Mesothelial cell of epicardium (in vitro differentiated cells): ENCODE results near the gene OR8B3. TPM values are rescaled to one million over a fixed set of nuclear protein-coding genes. Genes with fewer than 3 reads are reported as not detected.

Experiments
- DNase-seq, 2 experiments: peaks; one replicate each; pipeline ENCODE4 v3.0.0; 2021; ENCODE audit warnings: low spot score in 2 of 2; ENCODE audit not compliant: unreplicated experiment in 2 of 2
- H3K27ac Mint-ChIP-seq: 2 replicates; pipeline ENCODE4 v1.8.0; 2021; ENCODE audit warnings: mixed read lengths
- H3K27me3 Mint-ChIP-seq: 2 replicates; pipeline ENCODE4 v1.8.0; 2021; ENCODE audit warnings: low read depth, mixed read lengths
- H3K36me3 Mint-ChIP-seq: 2 replicates; pipeline ENCODE4 v1.8.0; 2021; ENCODE audit warnings: mixed read lengths
- H3K4me1 Mint-ChIP-seq: 2 replicates; pipeline ENCODE4 v1.8.0; 2021; ENCODE audit warnings: mixed read lengths
- H3K4me3 Mint-ChIP-seq: 2 replicates; pipeline ENCODE4 v1.8.0; 2021; ENCODE audit warnings: mild to moderate bottlenecking, moderate library complexity, mixed read lengths
- H3K9me3 Mint-ChIP-seq: 2 replicates; pipeline ENCODE4 v1.8.0; 2021; ENCODE audit warnings: mixed read lengths
- total RNA-seq: library from RNA; stranded (reverse); gene quantifications from 3 replicates; pipeline ENCODE4 v1.2.1, GENCODE V29; 2021
- TF ChIP-seq, protein P1 (sequence below): fragments of 200-600 bp; sonication (generic); IDR thresholded peaks from one replicate; pipeline ENCODE4 v1.5.0; 2021; ENCODE audit warnings: antibody characterized with exemption; ENCODE audit not compliant: unreplicated experiment

The OR8B3 gene, protein sequence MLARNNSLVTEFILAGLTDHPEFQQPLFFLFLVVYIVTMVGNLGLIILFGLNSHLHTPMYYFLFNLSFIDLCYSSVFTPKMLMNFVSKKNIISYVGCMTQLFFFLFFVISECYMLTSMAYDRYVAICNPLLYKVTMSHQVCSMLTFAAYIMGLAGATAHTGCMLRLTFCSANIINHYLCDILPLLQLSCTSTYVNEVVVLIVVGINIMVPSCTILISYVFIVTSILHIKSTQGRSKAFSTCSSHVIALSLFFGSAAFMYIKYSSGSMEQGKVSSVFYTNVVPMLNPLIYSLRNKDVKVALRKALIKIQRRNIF
- total RNA-seq: not detected in 3 replicates

DNA sequence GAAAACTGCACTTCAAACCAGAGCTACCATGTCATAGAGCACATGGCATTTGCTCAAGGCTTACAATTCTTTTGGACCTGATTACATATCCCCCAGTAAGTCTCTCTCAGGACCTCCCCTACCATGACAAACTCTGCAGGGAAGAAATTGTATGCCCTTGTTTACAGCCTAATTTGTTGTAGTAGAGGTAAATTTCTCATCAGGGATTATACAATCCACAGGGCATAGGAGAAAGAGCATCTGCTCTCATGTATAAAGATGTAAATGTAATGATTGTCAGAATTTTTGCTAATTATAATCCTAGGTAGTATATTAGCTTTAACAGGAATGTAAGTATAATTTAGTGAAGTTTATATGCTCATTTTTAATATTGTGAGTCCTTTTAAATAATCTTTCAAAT lies at the start of gene OR8B3:
Gene OR8B3, minus strand, starts transcription at position 101 of the 400 bp plus-strand sequence. CDS start 1,673 bp downstream, outside the sequence.
- Mint-ChIP-seq H3K36me3 (no peaks in the 10 kb centered on the region), H3K9me3 (peaks cover 3% of the 10 kb centered on the region), H3K27me3 (no peaks in the 10 kb centered on the region), H3K27ac (no peak within 1 kb of the TSS), H3K4me3 (no peak within 1 kb of the TSS), H3K4me1 (no peaks in the 10 kb centered on the region)
- no peak for DNase-seq
- TF ChIP-seq, protein P1, sequence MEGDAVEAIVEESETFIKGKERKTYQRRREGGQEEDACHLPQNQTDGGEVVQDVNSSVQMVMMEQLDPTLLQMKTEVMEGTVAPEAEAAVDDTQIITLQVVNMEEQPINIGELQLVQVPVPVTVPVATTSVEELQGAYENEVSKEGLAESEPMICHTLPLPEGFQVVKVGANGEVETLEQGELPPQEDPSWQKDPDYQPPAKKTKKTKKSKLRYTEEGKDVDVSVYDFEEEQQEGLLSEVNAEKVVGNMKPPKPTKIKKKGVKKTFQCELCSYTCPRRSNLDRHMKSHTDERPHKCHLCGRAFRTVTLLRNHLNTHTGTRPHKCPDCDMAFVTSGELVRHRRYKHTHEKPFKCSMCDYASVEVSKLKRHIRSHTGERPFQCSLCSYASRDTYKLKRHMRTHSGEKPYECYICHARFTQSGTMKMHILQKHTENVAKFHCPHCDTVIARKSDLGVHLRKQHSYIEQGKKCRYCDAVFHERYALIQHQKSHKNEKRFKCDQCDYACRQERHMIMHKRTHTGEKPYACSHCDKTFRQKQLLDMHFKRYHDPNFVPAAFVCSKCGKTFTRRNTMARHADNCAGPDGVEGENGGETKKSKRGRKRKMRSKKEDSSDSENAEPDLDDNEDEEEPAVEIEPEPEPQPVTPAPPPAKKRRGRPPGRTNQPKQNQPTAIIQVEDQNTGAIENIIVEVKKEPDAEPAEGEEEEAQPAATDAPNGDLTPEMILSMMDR: no peak

DNA sequence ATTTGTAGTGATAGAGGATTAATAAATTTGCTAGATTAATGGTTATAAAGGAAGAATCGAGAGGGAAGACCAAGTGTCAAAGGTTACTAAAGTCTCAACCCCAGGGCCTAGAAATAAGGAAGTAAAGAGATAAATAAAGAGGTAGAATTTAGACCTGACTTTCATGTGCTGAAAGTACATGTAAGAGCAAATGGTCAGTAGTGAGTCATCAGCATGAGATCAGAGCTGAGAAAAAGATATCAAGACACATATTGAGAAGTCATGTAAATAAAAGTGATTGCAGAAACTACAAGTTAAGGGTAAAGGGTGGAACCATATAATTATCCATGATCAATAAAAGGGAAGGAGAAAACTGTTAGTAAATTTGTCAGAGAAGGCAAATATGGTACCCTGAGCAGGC lies 48.1 kb upstream of the OR8B3 start:
- Mint-ChIP-seq H3K27ac (no peak overlapping the region), H3K27me3 (peaks cover 15% of the 10 kb centered on the region), H3K4me1 (no peaks in the 10 kb centered on the region), H3K9me3 (peaks cover 21% of the 10 kb centered on the region), H3K36me3 (no peaks in the 10 kb centered on the region), H3K4me3 (no peak overlapping the region)
- no peak for DNase-seq
- TF ChIP-seq, protein P1: no peak

DNA sequence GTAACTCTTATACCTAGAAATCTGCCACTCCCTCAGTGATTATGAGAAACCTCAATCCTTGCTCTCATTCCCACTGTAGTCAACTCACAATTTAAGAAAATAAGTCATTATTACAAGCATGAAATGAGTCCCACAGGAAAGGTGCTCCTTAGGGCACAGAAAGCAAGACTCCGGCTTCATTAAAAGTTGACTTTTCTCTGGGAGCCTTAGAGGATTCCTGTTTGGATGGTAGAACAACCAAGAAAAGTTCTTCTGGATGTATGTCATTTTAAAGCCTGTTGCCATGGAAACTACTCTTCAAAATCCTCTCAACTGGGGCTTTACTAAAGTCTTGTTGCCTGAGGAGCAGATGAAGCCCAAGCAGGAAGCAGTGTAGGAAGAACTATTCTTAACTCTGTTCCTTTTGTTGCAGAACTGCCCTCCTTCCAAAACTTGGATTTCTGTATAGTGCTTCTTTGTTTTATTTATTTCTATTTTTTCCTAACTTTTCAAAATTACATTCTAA lies 46.9 kb upstream of the OR8B3 start, which contains the start of gene OR8B8:
Gene OR8B8, minus strand, starts transcription at position 51 of the 505 bp plus-strand sequence. CDS start 4,611 bp downstream, outside the sequence.
- TF ChIP-seq, protein P1: no peak
- H3K27ac Mint-ChIP-seq: no peak within 1 kb of the TSS
- no peaks in the 10 kb centered on the region for H3K4me1 Mint-ChIP-seq
- H3K27me3 Mint-ChIP-seq: peaks cover 12% of the 10 kb centered on the region
- no peak for DNase-seq
- H3K4me3 Mint-ChIP-seq: no peak within 1 kb of the TSS
- H3K36me3 Mint-ChIP-seq: no peaks in the 10 kb centered on the region
- H3K9me3 Mint-ChIP-seq: peaks cover 13% of the 10 kb centered on the region

DNA sequence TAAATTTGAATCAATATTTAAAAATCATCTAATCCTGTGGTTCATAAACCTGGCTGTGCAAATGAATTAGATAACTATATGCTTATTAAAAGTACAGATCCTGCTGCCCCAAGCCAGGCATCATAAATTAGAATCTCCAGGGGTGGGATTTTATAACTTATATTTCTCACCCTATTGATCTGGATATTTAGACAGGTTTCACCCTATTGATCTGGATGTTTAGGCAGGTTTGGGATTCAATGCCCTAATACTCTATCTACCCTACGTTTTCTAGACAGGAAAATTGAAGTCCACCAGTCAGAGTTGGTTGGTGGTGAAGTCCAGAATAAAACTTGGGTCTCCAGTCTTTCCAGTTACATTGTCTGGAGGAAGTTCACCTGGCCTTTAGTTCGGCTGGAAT lies 44.0 kb upstream of the OR8B3 start:
- no peaks in the 10 kb centered on the region for H3K9me3 Mint-ChIP-seq
- peaks cover 32% of the 10 kb centered on the region for H3K27me3 Mint-ChIP-seq
- H3K27ac Mint-ChIP-seq: no peak overlapping the region
- TF ChIP-seq, protein P1: no peak
- no peaks in the 10 kb centered on the region for H3K4me1 Mint-ChIP-seq
- no peak for DNase-seq
- H3K36me3 Mint-ChIP-seq: no peaks in the 10 kb centered on the region
- no peak overlapping the region for H3K4me3 Mint-ChIP-seq

DNA sequence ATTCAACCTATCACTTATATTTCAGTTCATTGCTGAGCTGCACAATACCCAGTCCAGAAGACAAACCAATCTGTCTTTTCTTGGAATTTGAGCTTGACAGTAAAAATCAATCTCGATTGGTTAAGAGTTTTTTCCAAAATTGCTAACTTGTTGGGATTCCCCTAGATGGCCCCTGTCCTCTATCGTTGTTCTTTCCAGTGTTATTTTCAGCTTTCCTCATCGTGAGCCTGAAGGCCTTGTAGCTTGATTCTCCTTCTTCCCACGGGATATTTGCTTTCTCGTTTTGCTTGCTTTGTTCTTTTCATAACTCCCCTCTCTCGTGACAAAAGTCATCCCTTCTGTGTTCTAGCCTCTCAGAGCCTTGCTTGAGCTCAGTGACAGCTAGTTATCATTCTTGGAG lies 43.6 kb upstream of the OR8B3 start:
- no peak for DNase-seq
- H3K36me3 Mint-ChIP-seq: no peaks in the 10 kb centered on the region
- TF ChIP-seq, protein P1: no peak
- no peaks in the 10 kb centered on the region for H3K9me3 Mint-ChIP-seq
- no peaks in the 10 kb centered on the region for H3K4me1 Mint-ChIP-seq
- H3K27me3 Mint-ChIP-seq: peaks cover 32% of the 10 kb centered on the region
- no peak overlapping the region for H3K4me3 Mint-ChIP-seq
- H3K27ac Mint-ChIP-seq: no peak overlapping the region
